Neural progenitor cell (in vitro differentiated cells): ENCODE data around the gene TSPEAR. TPM values are rescaled to one million over a fixed set of nuclear protein-coding genes. Genes with fewer than 3 reads are reported as not detected.

ENCODE experiments used
- DNase-seq: peaks from one replicate; pipeline ENCODE4 v3.0.0-alpha.2; 2016; ENCODE audit warnings: low spot score
- H2AFZ ChIP-seq: fragments of 200-600 bp; sonication (generic); replicated peaks from 2 replicates; pipeline ENCODE4 v1.6.1; 2016; ENCODE audit warnings: antibody characterized with exemption
- H3F3A ChIP-seq: fragments of 200-600 bp; sonication (generic); 2 replicates; pipeline ENCODE4 v1.6.1; 2016; ENCODE audit warnings: antibody characterized with exemption, low read depth
- H3K27ac ChIP-seq: fragments of 200-600 bp; sonication (generic); 2 replicates; pipeline ENCODE4 v1.5.1; 2016; ENCODE audit warnings: mild to moderate bottlenecking
- H3K27me3 ChIP-seq: fragments of 200-600 bp; sonication (generic); 2 replicates; pipeline ENCODE4 v1.6.1; 2016; ENCODE audit warnings: mild to moderate bottlenecking, moderate library complexity
- H3K36me3 ChIP-seq: fragments of 200-600 bp; sonication (generic); 2 replicates; pipeline ENCODE4 v1.5.1; 2016
- H3K4me1 ChIP-seq: fragments of 200-600 bp; sonication (generic); 2 replicates; pipeline ENCODE4 v1.6.1; 2016; ENCODE audit warnings: mixed run types
- H3K4me2 ChIP-seq: fragments of 200-600 bp; sonication (generic); 2 replicates; pipeline ENCODE4 v1.6.1; 2016
- H3K4me3 ChIP-seq: fragments of 200-600 bp; sonication (generic); 2 replicates; pipeline ENCODE4 v1.5.1; 2016
- H3K79me2 ChIP-seq: fragments of 200-600 bp; sonication (generic); 2 replicates; pipeline ENCODE4 v1.6.1; 2016; ENCODE audit warnings: low read depth
- H3K9ac ChIP-seq: fragments of 200-600 bp; sonication (generic); 2 replicates; pipeline ENCODE4 v1.6.1; 2016
- H3K9me3 ChIP-seq: fragments of 200-600 bp; sonication (generic); 2 replicates; pipeline ENCODE4 v1.5.1; 2016; ENCODE audit warnings: low read depth
- H4K20me1 ChIP-seq: fragments of 200-600 bp; sonication (generic); 2 replicates; pipeline ENCODE4 v1.6.1; 2016; ENCODE audit warnings: low read depth
- H3K27ac Mint-ChIP-seq: 3 replicates; pipeline ENCODE4 v1.8.0; 2021; ENCODE audit warnings: mixed read lengths
- H3K27me3 Mint-ChIP-seq: 2 replicates; pipeline ENCODE4 v1.8.0; 2022; ENCODE audit warnings: low read depth, mild to moderate bottlenecking, inconsistent platforms, moderate library complexity, mixed read lengths; ENCODE audit not compliant: insufficient read depth
- H3K36me3 Mint-ChIP-seq: 3 replicates; pipeline ENCODE4 v1.8.0; 2021; ENCODE audit warnings: mixed read lengths
- H3K4me1 Mint-ChIP-seq: 3 replicates; pipeline ENCODE4 v1.8.0; 2021; ENCODE audit warnings: mixed read lengths
- H3K4me3 Mint-ChIP-seq: 3 replicates; pipeline ENCODE4 v1.8.0; 2021; ENCODE audit warnings: mild to moderate bottlenecking, moderate library complexity, mixed read lengths
- H3K9me3 Mint-ChIP-seq: 3 replicates; pipeline ENCODE4 v1.8.0; 2020; ENCODE audit warnings: mixed read lengths
- CTCF ChIP-seq: fragments of 200-600 bp; sonication (generic); IDR thresholded peaks from 2 replicates; pipeline ENCODE4 v1.5.1; 2017; ENCODE audit warnings: antibody characterized with exemption, mild to moderate bottlenecking
- EZH2 ChIP-seq: fragments of 200-600 bp; sonication (generic); IDR thresholded peaks from 2 replicates; pipeline ENCODE4 v1.6.1; 2017; ENCODE audit warnings: antibody characterized with exemption, mild to moderate bottlenecking, moderate library complexity
- EZH2phosphoT487 ChIP-seq: fragments of 200-600 bp; sonication (generic); IDR thresholded peaks from 2 replicates; pipeline ENCODE4 v1.6.1; 2017; ENCODE audit warnings: antibody characterized with exemption
- total RNA-seq: library from RNA; depleted of rRNA; stranded (reverse); fragments of >200 nt; gene quantifications from 2 replicates; pipeline ENCODE4 v1.2.3, GENCODE V29; 2015; ENCODE audit warnings: low replicate concordance

The TSPEAR gene
- total RNA-seq, 1 donor from 2014 or later = not detected

GRCh38 chr21:44548922-44549321 is 162.4 kb downstream of the TSPEAR start:
- Histone ChIP-seq H3K9ac (no peak overlapping the region), H3K79me2 (no peaks in the 10 kb centered on the region), H3K27me3 (no peaks in the 10 kb centered on the region), H3K4me3 (no peak overlapping the region), H3K4me1 (peaks cover 24% of the 10 kb centered on the region), H3K27ac (peak overlapping the region; percentile 9), H2AFZ (peak overlapping the region; percentile 35), H3K4me2 (peak overlapping the region; percentile 6), H3K36me3 (no peaks in the 10 kb centered on the region), H3K9me3 (peaks cover 4% of the 10 kb centered on the region), H4K20me1 (no peaks in the 10 kb centered on the region), H3F3A (peaks cover 9% of the 10 kb centered on the region)
- peak; percentile 55 for DNase-seq
- no peak overlapping the region for H3K4me3 Mint-ChIP-seq
- peaks cover 34% of the 10 kb centered on the region for H3K4me1 Mint-ChIP-seq
- peak overlapping the region; percentile 93 for H3K27ac Mint-ChIP-seq
- H3K9me3 Mint-ChIP-seq = peaks cover 21% of the 10 kb centered on the region
- H3K36me3 Mint-ChIP-seq = no peaks in the 10 kb centered on the region
- TF ChIP-seq EZH2phosphoT487 (no peak), CTCF (no peak), EZH2 (no peak)
- H3K27me3 Mint-ChIP-seq = peaks cover 4% of the 10 kb centered on the region

DNA sequence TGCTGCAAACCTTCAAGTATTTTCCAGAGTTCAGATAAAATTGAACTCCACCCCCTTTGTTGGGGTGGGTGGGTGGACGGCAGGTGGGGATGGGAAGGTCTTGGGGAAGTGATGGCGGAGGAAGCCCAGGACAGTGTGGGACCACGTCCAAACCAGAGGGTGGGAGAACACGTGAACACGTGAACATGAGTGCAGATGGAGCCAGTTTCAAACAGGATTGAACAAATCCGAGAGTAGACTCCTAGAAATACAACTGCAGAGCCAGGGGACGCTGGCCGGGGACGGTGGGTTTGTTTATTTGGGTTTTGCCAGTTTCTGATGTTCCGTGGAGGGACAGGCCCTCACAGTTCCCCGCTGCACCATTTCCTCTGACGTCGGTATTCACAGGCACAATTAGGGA is 163.0 kb downstream of the TSPEAR start:
- Histone ChIP-seq H3K4me1 (peaks cover 24% of the 10 kb centered on the region), H3F3A (peaks cover 9% of the 10 kb centered on the region), H2AFZ (peak overlapping the region; percentile 31), H4K20me1 (no peaks in the 10 kb centered on the region), H3K9me3 (peaks cover 4% of the 10 kb centered on the region), H3K27ac (peak overlapping the region; percentile 9), H3K4me3 (no peak overlapping the region), H3K9ac (no peak overlapping the region), H3K79me2 (no peaks in the 10 kb centered on the region), H3K4me2 (no peak overlapping the region), H3K36me3 (no peaks in the 10 kb centered on the region), H3K27me3 (no peaks in the 10 kb centered on the region)
- H3K27me3 Mint-ChIP-seq = peaks cover 4% of the 10 kb centered on the region
- no peak for TF ChIP-seq EZH2
- DNase-seq = no peak
- H3K4me3 Mint-ChIP-seq = peak overlapping the region; percentile 58
- no peaks in the 10 kb centered on the region for H3K36me3 Mint-ChIP-seq
- H3K9me3 Mint-ChIP-seq = peaks cover 21% of the 10 kb centered on the region
- H3K27ac Mint-ChIP-seq = peak overlapping the region; percentile 86
- H3K4me1 Mint-ChIP-seq = peaks cover 34% of the 10 kb centered on the region

DNA sequence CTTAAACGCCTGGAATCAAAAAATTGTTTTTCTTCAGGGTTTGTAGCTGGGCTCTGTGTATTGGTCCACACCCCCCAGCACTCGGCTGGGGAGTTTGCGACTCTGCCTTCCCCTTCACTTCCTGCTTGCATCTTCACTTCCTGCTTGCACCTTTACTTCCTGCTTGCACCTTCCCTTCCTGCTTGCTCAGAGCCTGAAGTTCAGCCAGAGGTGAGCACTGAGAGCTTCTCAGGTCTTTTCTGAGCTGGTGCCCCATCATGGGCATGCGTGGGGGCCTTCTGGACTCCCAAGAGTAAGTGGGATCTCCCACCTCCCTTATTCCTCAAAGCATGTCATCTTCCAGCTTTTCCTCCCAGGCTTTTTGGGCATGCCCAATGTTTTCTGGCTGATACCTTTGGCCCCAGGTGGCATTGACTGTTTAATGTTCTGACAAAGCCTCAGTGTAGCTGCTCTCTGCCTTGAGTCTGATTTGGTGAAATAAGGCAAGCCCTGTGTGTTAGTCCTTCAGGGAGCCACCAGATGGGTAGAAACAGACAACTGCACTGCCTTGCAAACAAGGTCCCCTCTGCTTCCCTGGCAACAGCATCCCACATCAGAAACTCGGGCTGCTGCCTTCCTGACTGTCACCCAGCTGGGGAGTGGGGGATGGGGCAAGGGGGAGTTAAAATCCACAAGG is 163.6 kb downstream of the TSPEAR start:
- H3K27ac Mint-ChIP-seq = no peak overlapping the region
- peaks cover 8% of the 10 kb centered on the region for H3K9me3 ChIP-seq
- H3K4me3 ChIP-seq = no peak overlapping the region
- H3K27me3 ChIP-seq = no peaks in the 10 kb centered on the region
- peaks cover 24% of the 10 kb centered on the region for H3K4me1 ChIP-seq
- no peak overlapping the region for H3K4me2 ChIP-seq
- no peaks in the 10 kb centered on the region for H3K36me3 Mint-ChIP-seq
- TF ChIP-seq EZH2phosphoT487 (no peak), EZH2 (no peak), CTCF (no peak)
- no peaks in the 10 kb centered on the region for H4K20me1 ChIP-seq
- peaks cover 21% of the 10 kb centered on the region for H3K9me3 Mint-ChIP-seq
- H3K36me3 ChIP-seq = no peaks in the 10 kb centered on the region
- no peak overlapping the region for H3K4me3 Mint-ChIP-seq
- H3K4me1 Mint-ChIP-seq = peaks cover 32% of the 10 kb centered on the region
- no peaks in the 10 kb centered on the region for H3K79me2 ChIP-seq
- H3K27me3 Mint-ChIP-seq = peaks cover 4% of the 10 kb centered on the region
- H3K9ac ChIP-seq = no peak overlapping the region
- no peak overlapping the region for H3K27ac ChIP-seq
- H2AFZ ChIP-seq = peak overlapping the region; percentile 31
- H3F3A ChIP-seq = peaks cover 9% of the 10 kb centered on the region
- no peak for DNase-seq

- Mint-ChIP-seq H3K4me3 (no peak overlapping the region), H3K27ac (no peak overlapping the region), H3K4me1 (peaks cover 14% of the 10 kb centered on the region), H3K9me3 (peaks cover 23% of the 10 kb centered on the region), H3K27me3 (no peaks in the 10 kb centered on the region), H3K36me3 (no peaks in the 10 kb centered on the region)
- Histone ChIP-seq H3K27me3 (no peaks in the 10 kb centered on the region), H4K20me1 (no peaks in the 10 kb centered on the region), H3K9ac (no peak overlapping the region), H3K4me1 (peaks cover 15% of the 10 kb centered on the region), H3K79me2 (no peaks in the 10 kb centered on the region), H3K27ac (no peak overlapping the region), H3K36me3 (no peaks in the 10 kb centered on the region), H3K4me2 (no peak overlapping the region), H3F3A (peaks cover 9% of the 10 kb centered on the region), H3K9me3 (peaks cover 15% of the 10 kb centered on the region), H2AFZ (no peak overlapping the region), H3K4me3 (no peak overlapping the region)
- no peak for DNase-seq
- TF ChIP-seq CTCF (no peak), EZH2 (no peak), EZH2phosphoT487 (no peak)
These were observed 166.8 kb downstream of the TSPEAR start for GRCh38 chr21:44544566-44544965.
